HG02870 (cell line): Measurements from ENCODE around the gene S100A9.

Source experiments
- ATAC-seq: cut with Tn5 transposase; IDR thresholded peaks from one replicate; pipeline ENCODE4 v1.9.1; 2021; ENCODE audit warnings: mild to moderate bottlenecking, moderate library complexity; ENCODE audit not compliant: unreplicated experiment

The S100A9 gene

DNA sequence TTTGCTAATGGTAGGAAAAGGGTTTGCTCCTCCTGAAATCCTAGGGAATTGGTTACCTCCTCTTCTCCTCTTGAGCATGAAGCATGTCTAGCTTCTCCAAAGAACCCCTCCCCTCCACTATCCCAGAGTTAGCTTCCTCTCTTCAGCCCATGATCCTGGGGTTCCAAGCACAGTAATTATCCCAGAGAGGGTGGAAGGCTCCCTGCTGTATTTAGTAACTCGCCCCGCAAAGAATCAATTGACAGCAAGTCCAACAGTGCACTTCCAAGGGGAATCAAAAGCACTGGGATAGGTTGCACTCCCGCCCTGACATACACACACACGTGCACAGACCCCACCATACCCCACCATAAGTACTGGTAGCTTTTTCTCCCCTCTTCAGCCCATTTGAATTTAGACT, 30.1 kb downstream of the S100A9 start:
- ATAC-seq, result no peak

DNA sequence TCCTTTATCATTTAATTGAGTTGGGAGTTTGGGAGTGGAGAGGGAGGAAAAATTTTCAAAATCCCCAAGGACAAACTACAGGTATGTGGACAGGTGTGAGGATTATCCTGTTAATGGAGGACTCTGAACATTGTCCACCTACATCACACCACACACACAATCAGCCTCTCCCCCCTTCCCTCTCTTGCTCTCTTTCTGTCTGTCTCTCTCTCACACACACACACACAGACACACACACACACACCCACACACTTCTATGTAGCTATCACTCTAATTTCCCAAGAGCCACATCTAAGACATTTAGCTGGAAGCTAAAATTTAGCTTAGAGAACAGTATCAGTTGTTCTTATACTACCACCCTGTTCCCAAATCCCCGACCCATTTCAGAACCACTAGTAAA, 31.7 kb downstream of the S100A9 start:
- no peak for ATAC-seq

DNA sequence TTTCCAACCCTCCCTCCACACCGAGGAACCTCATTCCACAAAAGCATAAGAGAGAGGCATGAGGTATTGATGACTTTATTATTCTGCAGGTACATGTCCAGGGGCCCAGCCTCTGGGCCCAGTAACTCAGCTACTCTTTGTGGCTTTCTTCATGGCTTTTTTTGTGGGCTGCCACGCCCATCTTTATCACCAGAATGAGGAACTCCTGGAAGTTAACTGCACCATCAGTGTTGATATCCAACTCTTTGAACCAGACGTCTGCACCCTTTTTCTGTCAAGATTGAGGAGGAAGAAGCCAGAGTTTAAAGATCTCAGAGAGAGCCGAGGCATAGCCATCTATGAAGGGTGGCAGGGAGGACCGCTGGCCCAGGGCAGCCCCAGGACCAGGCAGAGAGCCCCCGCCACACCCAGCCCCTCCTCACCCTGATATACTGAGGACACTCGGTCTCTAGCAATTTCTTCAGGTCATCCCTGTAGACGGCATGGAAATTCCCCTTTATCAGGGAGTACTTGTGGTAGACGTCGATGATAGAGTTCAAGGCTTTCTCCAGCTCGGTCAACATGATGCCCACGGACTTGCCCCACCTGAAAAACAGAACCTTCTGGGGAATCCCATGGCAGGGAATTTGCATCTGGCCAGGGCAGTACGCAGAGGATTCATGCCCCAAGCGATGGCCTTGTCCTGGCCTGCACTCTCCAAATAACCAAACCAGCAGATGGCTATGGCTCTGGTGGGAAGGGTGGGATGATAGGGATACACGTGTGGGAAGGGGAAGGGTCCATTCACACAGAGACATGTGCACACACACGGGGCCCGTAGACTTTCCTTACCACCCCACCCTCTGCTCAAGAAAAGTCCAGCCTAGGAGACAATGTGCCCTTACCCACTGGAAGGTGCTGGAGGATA, 32.6 kb downstream of the S100A9 start:
- ATAC-seq, result no peak

DNA sequence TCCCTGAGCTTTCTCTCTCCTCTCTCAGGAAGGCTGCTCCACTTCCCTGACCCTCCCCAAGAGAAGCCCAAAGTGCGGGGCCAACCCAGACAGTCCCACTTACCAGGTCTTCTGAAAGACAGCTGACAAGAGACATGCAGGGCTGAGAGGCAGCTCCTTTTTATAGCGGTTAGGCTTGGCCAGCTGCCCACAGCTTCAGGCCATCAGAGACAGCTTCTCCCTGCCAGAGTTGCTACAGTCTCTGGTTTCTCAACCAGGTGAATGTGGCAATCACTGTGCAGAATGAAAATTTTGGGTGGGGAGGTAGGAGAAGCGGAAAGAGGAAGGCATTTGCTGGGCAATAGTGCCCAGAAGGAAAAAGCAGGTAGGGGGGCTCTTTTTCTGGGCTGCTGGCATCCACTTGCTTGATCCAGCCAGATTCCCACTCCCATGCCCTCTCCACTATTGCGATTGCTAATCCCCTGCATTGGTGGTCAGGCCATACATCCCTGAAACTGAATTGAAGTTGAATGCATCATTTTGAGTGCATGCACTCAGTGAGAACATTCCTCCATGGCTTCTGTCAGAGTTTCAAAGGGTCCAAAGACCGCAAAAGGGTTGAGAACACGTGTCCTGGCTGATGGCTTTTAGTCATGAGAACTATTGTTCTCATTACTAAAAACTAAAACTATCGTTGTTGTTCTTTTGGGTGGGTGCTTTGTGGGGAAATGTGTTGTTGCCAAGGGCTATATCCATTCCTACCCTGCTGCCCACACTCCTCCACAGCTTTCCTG, 33.5 kb downstream of the S100A9 start, which contains the start of gene S100A8:
Gene S100A8 (minus strand): TSS at position 136 of the 773 bp plus-strand sequence. CDS start 538 bp downstream, outside the sequence.
- no peak for ATAC-seq

DNA sequence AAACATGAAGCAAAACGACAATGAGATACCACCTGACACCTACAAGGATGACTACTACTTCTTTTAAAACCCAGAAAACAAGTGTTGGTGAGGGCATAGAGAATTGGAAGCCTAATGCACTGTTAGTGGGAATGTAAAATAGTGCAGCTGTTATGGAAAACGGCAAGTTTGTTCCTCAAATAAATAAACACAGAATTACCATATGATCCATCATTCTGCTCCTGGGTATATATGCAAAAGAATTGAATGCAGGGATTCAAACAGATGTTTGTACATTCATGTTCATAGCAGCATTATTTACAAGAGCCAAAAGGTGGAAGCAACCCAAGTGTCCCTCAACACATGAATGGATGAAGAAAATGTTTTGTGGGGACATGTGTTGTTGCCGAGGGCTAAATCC, 34.6 kb downstream of the S100A9 start:
- no peak for ATAC-seq

DNA sequence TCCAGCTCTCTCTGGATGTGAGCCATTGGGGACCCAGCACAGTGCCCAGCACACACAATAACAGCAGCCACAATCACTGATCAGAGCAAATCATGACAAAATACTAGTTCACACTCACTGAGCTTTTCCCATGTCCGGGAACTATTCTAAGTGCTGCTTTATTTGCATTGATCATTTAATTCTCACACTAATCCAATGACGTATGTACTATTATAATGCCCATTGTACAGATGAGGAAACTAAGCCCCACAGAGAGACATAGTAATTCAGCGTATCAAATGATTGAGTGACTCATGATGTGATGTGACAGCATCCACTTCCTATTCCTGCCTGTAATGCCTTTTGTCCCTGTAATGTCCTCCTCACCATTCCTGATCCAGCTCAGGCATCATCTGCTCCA, 35.2 kb downstream of the S100A9 start:
- ATAC-seq, result no peak

DNA sequence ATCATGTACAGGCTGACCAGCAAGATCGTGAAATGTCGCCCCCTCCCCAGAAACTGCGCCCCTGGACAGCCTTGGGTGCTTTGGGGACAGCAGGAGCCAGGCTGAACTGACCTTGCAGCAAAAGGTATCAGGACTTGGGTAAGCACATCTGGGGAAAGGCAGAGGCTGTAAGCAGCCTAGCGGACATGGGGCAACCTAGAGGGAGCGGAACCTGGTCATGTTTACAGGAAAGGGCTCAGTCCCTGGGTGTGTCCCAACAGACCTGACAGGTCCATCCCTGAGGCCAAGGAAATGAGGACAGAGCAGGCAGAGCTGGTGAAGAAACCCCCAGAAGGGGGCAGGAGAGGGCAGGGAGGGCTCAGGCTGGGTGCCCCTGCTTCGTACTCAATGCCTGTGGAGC, 36.3 kb downstream of the S100A9 start:
- ATAC-seq, result no peak

DNA sequence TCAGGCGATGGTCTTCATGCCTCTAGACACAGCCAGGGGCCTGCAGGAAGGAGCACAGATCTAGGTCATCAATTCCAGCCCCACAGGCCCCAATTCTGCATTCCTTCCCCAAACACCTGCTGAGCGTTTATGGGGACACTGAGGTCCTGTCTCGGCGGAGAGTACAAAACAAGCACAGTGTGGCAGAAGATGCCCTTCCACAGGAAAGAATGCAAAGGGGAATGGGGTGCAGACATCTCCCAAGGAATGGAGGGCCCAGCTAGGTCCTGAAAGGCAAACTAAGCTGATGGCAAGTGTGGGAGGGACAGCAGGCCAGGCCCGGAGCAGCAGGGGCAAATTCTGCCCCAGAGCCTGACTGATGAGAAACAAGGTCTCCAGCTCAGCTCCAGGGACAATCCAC, 36.7 kb downstream of the S100A9 start:
- ATAC-seq, result no peak

DNA sequence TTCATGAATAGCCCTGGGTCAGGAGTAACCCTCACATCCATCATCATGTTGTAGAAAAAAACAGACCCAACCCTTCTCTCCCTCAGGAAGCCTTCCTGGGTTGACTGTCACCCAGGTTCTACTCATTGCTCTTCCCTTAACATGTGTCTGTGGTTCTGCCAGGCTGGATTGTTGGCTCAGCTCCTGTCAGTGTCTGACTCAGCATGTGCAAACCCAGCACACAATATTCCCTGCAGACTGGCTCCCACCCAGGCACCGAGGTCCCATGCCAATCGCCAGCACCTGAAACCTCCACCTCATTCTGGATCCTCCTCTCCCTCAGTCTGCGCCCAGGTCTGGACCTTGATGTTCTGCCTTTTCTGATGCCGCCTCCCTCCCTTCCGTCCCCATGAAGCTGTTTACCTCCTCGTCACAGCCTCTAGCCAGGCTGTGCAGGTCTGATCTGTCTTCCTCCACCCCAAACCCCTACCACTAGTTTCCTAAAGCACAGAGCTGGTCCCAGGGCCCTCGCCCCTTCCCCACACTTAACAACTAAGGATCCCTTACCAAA, 37.6 kb downstream of the S100A9 start:
- ATAC-seq, result no peak

DNA sequence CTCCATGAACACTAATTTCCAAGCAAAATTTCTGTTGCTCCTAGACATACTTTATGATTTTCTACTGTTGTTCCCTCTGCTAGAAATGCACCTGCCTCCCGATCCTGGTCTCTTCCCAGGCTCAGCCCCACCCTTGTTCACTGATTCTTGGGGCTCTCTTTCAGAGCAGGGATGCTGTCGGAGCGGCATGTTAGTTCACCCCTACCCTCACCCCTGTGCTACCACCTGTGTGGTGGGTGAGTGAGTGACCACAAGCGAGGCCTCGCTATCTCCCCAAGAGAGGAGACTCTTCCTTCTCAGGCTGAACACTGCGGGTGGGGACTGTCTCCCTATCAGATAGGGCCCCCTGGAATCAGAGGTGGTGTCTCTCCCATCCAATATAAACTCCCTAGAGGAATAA, 38.1 kb downstream of the S100A9 start:
- ATAC-seq, result no peak

DNA sequence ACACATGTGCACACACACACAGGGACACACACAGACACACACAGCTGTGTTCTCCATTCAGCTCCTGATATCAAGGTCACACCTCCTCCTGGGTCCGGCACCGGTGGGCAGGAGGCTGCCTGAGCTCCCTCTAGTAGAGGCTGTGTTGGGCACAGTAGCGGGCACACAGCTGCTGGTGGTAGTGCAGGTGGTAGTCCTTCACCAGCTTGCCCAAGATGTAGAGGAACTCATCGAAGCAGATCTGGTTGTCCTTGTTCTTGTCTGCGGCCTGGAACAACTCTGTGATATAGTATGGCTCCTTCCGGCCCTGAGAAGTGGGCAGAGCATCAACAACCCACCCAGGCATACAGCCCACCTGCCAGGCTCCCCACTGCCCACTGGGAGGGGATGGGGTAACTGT, 38.8 kb downstream of the S100A9 start:
- ATAC-seq, result no peak

DNA sequence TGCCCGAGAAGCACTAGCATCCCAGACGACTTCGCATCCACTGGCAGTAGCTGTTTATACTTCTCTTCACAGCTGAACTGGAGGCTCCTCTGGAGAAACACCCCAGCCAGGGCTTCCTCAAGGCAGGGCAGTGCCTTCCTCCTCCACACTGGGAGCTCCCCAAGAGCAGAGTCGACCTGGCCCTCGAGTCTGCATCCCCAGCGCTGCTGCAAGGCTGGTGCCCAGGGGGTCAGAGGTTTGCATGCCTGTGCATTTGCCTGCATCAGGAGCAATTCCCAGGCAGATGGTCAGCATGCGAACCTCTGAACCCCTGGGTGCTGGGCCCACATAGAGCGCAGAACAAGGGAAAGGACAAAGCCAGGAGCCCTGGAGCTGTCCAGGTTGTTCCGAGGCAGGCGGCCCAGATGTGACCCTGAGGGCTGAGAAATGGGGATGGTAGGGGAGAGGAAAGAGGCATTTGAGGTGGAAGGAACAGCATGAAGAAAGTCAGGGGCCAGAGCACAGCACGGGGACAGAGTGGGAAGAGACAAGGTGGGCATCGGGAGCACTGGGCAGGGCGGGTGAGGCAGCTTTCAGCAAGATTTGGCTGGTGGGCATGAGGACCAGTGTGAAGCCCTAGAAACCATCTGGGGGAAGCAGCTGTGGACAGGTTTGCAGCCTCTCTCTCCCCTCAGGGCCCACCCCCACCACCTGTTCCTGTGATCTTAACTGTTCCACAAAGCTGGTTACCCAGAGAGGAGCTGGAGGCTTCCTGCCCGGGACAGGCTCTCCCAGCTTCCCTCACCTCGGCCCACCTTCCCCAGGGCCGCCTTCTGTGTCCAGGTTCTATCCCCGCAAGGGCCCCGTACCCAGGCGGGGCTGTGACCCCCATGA, 39.6 kb downstream of the S100A9 start:
- no peak for ATAC-seq

DNA sequence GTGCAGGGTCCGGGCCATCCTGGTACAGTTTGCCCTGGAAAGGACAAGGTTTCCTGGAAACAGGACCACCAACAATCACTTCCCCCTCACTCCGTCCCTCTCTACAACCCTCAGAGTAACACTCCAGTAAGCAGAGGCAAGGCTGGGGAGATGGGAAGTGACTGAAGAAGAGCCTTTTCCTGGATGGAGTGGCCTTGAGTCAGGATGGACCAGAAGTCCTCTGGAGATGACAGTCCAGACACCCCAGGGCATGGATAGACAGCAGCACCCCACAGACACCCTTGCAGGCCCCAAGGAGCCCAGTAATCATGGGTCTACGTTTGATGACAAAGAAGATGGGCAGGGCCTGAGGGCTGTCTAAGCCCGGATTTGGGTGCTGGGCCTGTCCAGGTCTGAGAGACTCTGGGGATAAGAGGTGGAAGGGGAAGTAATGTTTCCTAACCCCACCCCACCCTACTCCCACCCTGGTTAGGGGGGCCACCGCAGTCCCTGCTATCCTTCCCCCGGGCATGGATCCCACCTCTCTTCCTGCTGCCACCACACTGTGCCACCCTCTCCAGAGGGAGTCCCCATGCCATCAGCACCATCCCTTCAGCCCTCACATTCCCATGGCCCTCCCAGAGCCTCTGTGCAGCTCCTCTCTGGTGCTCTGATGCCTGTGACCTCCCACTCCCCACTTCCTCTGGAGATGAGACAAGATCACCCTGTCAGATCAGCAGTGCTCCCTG, 40.4 kb downstream of the S100A9 start:
- no peak for ATAC-seq

DNA sequence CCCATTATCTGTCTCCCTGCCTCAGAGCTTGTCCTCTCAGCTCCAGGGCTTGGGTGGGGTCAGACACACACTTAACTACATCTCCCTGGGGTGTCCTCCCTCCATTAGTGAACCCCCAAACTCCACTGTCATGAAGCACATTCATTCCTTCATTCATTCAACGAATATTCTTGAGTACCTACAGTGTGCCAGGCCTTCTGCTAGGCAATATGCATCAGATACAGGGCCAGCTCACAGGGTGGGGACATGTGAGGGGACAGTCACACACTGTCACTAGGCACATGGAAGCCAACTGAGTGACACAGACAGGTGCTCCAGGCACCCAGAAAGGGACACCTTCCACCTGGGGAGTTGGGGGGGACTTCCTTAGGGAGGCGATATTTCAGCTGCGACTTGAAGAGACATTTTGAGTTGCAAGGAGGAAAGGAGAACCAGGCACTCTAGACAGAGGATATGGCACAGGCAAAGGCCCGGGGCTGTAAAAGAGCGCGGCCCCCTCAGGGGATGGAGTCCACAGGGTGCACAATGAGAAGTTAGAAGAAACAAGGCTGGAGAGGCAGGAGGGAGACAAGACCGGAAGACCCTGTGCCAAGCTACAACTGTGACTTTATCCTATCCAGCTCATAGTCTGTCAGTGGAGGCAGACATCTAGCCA, 41.9 kb downstream of the S100A9 start:
- ATAC-seq, result no peak

DNA sequence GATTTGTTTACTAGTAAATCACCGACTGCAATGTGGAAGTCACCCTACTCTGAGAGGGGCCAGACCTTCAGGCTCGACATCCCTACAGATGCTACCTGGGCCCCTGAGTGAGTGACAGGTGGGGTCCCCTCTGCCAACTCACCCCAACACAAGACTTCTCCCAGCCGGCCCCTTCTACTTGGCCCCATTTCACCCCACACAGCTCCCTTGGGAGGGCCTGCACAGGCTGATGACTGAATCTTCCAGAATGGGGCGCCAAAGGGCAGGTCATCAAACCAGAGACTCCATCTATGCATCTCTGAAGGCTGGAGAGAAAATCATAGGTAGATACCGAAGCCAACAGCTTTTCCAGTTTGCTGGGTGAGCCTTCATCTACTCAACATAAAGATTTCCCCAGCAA, 42.6 kb downstream of the S100A9 start:
- no peak for ATAC-seq

DNA sequence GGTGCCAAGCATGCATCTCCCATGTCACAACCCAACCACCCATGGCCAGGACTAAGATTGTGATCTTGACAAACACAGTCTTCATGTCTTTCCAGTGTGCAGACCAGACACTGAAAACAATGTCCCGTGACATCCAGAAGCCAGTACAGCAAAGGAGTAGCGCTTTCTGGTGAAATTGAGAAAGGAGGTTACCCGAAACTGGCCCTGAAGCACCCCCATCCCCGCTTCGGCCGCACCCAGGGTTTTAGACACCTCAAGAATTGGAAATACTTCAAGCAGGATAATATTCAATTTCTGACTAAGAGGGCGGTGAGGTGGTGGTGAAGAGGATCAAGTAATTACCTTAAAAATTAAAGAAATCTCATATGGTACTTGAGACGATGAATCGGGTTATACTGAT, 43.8 kb downstream of the S100A9 start:
- no peak for ATAC-seq

DNA sequence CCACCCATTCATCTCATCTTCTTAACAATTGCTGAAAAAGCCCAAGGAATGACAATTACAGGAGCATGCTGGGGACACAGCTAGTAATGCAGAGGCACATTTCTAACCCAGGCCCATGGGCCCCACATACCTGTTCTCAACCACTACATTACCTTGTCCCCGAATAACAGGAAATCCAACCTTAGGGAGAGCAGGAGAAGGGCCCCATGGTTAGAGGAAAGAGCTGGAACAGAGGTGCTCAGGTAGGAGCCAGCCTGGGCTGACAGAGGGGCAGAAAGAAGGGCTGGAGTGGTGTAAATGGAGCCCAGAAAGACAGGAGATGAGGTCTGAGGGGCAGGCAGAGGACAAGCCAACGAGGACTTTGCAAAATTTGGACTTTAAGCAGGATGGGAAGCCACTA, 44.6 kb downstream of the S100A9 start:
- ATAC-seq, result no peak

DNA sequence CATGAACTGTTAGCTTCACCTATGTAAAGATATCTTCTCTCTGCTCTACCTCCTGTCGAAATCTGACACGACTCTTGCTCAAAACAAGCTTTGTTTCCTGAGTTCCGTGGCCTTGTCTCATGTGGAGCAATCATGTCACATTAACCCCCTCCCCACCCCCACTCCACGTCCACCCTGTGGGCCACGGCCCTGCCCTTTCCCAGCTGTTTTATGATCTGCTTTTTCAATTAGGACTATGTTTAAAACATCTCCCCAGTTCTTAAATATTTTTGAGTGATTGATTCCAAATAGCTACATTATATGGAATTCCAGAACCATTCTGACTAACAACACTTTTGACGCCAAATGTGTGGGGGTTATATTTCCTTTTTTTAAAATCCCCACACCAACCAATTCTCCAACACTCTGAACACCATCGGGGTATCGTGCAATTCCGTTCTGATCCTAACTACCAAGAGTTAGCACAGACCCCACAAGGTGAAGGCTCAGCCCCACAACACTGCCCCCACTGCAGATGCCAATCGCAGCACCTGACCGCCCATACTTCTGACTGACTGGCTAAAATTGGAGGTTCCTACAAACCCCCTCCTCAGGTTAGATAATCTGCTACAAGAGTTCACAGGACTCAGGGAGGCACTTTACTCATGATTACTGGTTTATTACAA, 45.9 kb downstream of the S100A9 start:
- no peak for ATAC-seq

DNA sequence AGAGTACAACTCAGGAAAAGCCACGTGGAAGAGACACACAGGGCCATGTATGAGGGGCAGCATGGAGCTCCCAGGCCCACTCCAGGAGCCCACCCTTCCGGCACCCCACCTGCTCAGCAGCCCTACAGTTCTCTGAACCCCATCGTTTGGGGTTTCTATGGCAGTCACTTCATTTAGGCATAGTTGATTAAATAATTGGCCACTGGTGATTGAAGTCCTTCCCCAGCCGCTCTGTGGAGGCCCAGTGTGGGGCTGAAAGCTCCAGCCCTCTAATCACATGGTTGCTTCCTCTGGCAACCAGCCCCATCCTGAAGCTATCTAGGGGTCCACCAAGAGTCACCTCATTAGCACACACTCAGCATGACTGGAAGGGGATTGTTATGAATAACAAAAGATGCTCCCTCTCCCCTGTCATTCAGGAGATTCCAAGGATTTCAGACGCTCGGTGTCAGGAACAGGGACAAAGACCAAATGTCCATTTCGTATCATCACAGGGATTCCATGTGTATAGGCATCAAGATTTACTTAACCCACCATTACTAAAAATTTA, 46.5 kb downstream of the S100A9 start:
- no peak for ATAC-seq
